GM12872 (cell line): ENCODE data around the gene PLXNA4.

ENCODE experiments used
- TF ChIP-seq, protein P1 (sequence below): IDR thresholded peaks from 3 replicates; pipeline ENCODE4 v1.5.1; 2011; ENCODE audit warnings: low read depth, mild to moderate bottlenecking, low read length, moderate library complexity; ENCODE audit not compliant: insufficient read depth

The PLXNA4 gene

DNA sequence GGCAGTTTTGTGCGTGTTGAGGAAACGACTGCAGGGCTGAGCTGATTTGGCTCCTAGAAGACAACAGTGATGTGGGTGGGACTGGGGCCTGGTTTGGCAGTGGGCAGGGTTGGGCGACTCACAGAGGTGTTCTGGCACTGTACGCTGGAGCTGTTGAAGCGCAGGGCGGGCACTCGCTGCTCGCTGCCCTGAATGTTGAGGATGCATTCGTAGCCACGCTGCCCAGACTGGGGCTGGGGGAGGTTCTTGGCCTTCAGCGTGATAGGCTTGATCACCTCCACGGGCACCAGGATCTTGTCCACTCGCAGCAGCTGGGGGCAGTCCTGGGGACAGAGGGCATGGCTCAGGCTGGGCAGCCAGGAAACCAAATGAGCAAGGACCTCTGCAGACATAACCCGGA lies 365.4 kb downstream of the PLXNA4 start:
- TF ChIP-seq, protein P1, sequence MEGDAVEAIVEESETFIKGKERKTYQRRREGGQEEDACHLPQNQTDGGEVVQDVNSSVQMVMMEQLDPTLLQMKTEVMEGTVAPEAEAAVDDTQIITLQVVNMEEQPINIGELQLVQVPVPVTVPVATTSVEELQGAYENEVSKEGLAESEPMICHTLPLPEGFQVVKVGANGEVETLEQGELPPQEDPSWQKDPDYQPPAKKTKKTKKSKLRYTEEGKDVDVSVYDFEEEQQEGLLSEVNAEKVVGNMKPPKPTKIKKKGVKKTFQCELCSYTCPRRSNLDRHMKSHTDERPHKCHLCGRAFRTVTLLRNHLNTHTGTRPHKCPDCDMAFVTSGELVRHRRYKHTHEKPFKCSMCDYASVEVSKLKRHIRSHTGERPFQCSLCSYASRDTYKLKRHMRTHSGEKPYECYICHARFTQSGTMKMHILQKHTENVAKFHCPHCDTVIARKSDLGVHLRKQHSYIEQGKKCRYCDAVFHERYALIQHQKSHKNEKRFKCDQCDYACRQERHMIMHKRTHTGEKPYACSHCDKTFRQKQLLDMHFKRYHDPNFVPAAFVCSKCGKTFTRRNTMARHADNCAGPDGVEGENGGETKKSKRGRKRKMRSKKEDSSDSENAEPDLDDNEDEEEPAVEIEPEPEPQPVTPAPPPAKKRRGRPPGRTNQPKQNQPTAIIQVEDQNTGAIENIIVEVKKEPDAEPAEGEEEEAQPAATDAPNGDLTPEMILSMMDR: no peak

DNA sequence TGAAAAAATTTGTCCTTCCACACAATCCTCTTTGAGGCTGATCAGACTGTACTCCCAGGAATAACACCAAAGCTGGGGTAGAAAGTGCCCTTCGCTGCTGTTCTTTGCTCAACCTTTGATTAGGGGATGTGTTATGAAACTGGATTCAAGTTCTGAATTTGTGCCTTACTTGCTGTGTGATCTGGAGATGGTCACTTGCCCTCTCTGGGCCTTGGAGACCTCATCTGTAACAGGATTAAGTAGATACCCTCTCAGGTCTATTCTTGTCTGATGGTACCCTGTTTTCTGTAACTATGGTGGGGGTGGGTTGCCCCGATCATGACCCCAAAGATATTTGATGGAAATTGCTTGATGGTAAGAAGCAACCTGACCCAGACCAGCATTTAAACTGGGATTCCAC lies 368.5 kb downstream of the PLXNA4 start:
- TF ChIP-seq, protein P1: no peak

DNA sequence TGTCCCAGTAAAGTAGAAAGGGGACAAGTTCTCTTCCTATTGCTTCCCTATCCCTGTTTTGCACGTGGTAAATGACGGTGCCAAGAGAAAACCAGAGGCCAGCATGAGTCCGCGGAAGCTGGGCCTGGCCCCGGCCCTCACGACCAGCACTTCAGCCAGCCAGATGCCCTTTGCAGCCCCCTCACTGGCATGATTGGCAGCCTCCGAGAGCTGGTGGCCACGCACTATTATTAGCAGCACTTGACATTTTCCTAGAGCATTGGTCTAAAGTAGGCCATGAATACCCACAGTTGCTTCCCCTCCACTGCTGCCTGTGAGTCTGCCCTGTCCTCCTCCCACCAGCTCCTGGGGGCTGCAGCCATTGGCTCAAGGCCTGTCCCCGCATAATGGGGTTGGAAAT lies 369.1 kb downstream of the PLXNA4 start:
- TF ChIP-seq, protein P1: no peak

DNA sequence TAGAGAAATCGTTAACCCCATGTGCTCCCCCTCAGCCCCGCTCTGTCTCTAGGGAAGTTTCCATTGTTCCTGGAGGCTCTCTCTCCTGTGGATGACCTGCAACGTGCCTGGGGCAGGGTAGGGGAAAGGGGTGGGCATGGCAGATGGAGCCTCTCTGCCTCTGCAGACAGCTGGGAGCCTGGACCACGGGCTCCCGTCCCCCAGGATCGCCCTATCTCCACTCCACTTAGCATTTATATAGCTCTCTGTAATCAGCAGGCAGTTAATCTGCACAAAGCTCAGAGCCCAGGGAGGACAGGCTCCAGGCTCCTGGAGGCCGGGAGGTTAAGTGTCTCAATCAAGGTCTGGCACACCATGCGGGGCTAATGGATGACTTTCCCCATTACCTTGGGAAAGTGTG lies 369.7 kb downstream of the PLXNA4 start:
- TF ChIP-seq, protein P1: no peak

DNA sequence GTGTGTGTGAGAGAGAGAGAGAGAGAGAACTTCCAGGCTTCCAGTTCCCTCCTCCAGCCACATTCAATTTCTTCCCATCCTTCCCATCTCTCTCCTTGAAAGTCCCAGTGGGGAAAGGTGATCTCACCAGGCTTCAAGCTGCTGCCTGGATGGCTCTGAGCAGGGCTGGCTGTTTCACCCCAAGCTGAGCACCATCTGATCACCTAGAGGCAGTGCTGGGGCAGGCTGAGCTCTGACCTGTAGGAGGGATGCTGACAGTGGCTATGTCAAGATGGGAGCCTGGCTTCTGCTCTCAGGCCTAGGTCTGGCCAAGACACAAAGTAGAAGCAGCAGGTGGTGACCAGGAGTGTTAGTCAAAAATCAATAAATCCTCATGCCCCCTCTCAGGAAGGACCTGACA lies 370.8 kb downstream of the PLXNA4 start:
- TF ChIP-seq, protein P1: no peak

DNA sequence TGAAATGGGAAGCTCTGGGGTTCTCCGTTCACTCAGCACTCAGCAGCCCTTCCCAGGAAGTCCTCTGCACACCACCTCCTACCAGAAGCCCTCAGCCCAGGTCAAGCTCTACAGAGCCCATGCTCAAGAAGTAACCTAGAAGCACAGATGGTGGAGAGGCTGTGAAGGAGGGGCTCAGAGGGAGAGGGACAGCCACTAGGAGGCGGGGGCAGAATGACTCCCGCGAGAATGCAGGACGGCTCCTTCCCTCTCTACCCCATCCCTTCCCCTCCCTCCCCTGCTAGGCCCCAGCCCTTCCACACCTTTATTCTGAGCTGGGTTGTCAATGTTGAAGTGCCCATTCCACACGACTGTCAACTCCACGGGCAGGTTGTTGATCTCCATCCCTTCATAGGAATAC lies 373.2 kb downstream of the PLXNA4 start:
- TF ChIP-seq, protein P1: no peak

DNA sequence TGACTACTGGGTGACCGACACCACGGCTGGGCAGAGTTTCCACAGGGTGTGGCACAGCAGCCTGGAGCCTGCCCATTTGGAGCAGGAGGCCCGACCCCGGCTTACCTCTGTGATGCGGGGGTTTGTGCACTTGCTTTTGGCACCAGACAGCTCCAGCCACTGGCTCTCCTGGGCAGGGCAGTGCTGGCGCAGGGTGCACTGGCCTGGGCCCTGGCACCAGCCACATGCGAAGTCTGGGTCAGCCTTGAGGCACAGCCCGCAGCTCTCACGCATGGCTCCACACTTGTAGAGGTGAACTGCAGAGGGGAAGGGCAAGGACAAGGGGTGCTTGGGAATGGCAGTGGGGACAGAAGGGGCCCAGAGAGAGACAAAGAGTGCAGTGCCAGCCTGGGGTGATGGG lies 373.7 kb downstream of the PLXNA4 start:
- TF ChIP-seq, protein P1: no peak

DNA sequence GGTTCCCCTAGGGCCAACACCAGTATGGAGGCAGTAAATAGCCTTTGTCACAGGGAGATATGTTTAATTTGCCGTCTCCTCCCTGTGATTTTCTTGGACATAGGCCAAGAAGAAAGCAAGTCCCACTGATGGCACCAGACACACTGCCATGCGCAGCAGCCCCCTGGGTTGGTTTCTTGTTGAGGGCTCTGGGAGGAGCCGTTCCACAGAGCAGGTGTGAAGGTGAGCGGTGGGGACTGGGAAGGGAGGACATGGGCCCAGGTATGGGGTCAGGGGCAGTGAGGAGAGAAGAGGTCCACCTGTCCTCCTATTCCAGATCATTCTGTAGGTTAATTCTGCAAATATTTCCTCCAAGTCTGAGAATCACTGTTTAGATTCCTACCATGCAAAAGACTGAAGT lies 376.1 kb downstream of the PLXNA4 start:
- TF ChIP-seq, protein P1: no peak
